Activated T-cell treated with anti-CD3 and anti-CD28 coated beads, Interleukin-2, amount 50 U/mL, for 4 hours (primary cell): ENCODE results near the gene VPS16. TPM values are rescaled to one million over a fixed set of nuclear protein-coding genes. Genes with fewer than 3 reads are reported as not detected.
A peak's percentile ranks its signal among the peaks of the same experiment; 100 is the strongest.
"Not testable (repeated sequence)": the region's sequence is repeated elsewhere in the genome, so short reads cannot be mapped to it uniquely, and the experiment has no call there.

Source experiments
- ATAC-seq, 2 donors: fragments of 200-7000 bp; cut with Tn5 transposase; one replicate each; pipeline ENCODE4 v1.10.0; 2021
- DNase-seq: peaks from one replicate; pipeline ENCODE4 v3.0.0-alpha.2; 2020
- H3K27me3 Mint-ChIP-seq: one replicate; pipeline ENCODE4 v1.8.0; 2021; ENCODE audit warnings: low read depth, mixed read lengths
- H3K36me3 Mint-ChIP-seq: one replicate; pipeline ENCODE4 v1.8.0; 2022; ENCODE audit warnings: mixed read lengths; ENCODE audit not compliant: insufficient read depth
- H3K4me1 Mint-ChIP-seq: one replicate; pipeline ENCODE4 v1.8.0; 2021; ENCODE audit warnings: low read depth, mixed read lengths
- H3K4me3 Mint-ChIP-seq: one replicate; pipeline ENCODE4 v1.8.0; 2021; ENCODE audit warnings: mild to moderate bottlenecking, moderate library complexity, mixed read lengths
- H3K9me3 Mint-ChIP-seq: one replicate; pipeline ENCODE4 v1.8.0; 2021; ENCODE audit warnings: mixed read lengths
- total RNA-seq, 3 donors: library from RNA; stranded (reverse); gene quantifications; one replicate each; pipeline ENCODE4 v1.2.1, GENCODE V29; 2021

VPS16 gene
- total RNA-seq, 3 donors from 2014 or later = 39.9 to 42.4 (median 41.6) TPM

GRCh38 chr20:2801286-2801728 is 39.2 kb upstream of the VPS16 start:
- Mint-ChIP-seq H3K9me3 (no peaks in the 10 kb centered on the region), H3K4me1 (peaks cover 22% of the 10 kb centered on the region), H3K4me3 (peak overlapping the region; percentile 69), H3K27me3 (peaks cover 72% of the 10 kb centered on the region), H3K36me3 (no peaks in the 10 kb centered on the region)
- ATAC-seq (no peak), DNase-seq (no peak)

GRCh38 chr20:2804041-2804828 is 36.3 kb upstream of the VPS16 start:
- Mint-ChIP-seq H3K27me3 (peaks cover 69% of the 10 kb centered on the region), H3K4me1 (peaks cover 18% of the 10 kb centered on the region), H3K9me3 (no peaks in the 10 kb centered on the region), H3K4me3 (no peak overlapping the region), H3K36me3 (no peaks in the 10 kb centered on the region)
- ATAC-seq (no peak), DNase-seq (no peak)

- DNase-seq = no peak
- peaks cover 10% of the 10 kb centered on the region for H3K4me1 Mint-ChIP-seq
- H3K9me3 Mint-ChIP-seq = no peaks in the 10 kb centered on the region
- no peak for ATAC-seq
- no peak overlapping the region for H3K4me3 Mint-ChIP-seq
- H3K27me3 Mint-ChIP-seq = peaks cover 62% of the 10 kb centered on the region
- H3K36me3 Mint-ChIP-seq = no peaks in the 10 kb centered on the region
These were observed 35.5 kb upstream of the VPS16 start for GRCh38 chr20:2804852-2805688.

GRCh38 chr20:2805689-2806350 is 34.7 kb upstream of the VPS16 start:
- Mint-ChIP-seq H3K27me3 (peaks cover 59% of the 10 kb centered on the region), H3K4me1 (peaks cover 6% of the 10 kb centered on the region), H3K9me3 (no peaks in the 10 kb centered on the region), H3K36me3 (no peaks in the 10 kb centered on the region), H3K4me3 (no peak overlapping the region)
- ATAC-seq = no peak
- DNase-seq = no peak

GRCh38 chr20:2806351-2806701 is 34.2 kb upstream of the VPS16 start:
- Mint-ChIP-seq H3K9me3 (no peaks in the 10 kb centered on the region), H3K4me1 (peaks cover 1% of the 10 kb centered on the region), H3K36me3 (no peaks in the 10 kb centered on the region), H3K27me3 (peaks cover 59% of the 10 kb centered on the region), H3K4me3 (no peak overlapping the region)
- DNase-seq (no peak), ATAC-seq (no peak)

- H3K9me3 Mint-ChIP-seq = peaks cover 3% of the 10 kb centered on the region
- peaks cover 61% of the 10 kb centered on the region for H3K27me3 Mint-ChIP-seq
- DNase-seq (no peak), ATAC-seq (no peak)
- no peaks in the 10 kb centered on the region for H3K36me3 Mint-ChIP-seq
- H3K4me3 Mint-ChIP-seq = no peak overlapping the region
- H3K4me1 Mint-ChIP-seq = no peaks in the 10 kb centered on the region
These were observed 33.5 kb upstream of the VPS16 start for GRCh38 chr20:2807019-2807418.

- ATAC-seq, H3K4me3 Mint-ChIP-seq, H3K9me3 Mint-ChIP-seq, H3K36me3 Mint-ChIP-seq, DNase-seq, H3K4me1 Mint-ChIP-seq: not testable (repeated sequence)
- H3K27me3 Mint-ChIP-seq = peaks cover 61% of the 10 kb centered on the region
These were observed 32.6 kb upstream of the VPS16 start for GRCh38 chr20:2807929-2808328.

- no peak for ATAC-seq
- no peaks in the 10 kb centered on the region for H3K4me1 Mint-ChIP-seq
- H3K4me3 Mint-ChIP-seq = no peak overlapping the region
- no peaks in the 10 kb centered on the region for H3K36me3 Mint-ChIP-seq
- peaks cover 57% of the 10 kb centered on the region for H3K27me3 Mint-ChIP-seq
- DNase-seq = no peak
- H3K9me3 Mint-ChIP-seq = peaks cover 13% of the 10 kb centered on the region
These were observed 30.9 kb upstream of the VPS16 start for GRCh38 chr20:2809690-2810089.

- Mint-ChIP-seq H3K36me3 (no peaks in the 10 kb centered on the region), H3K4me1 (no peaks in the 10 kb centered on the region), H3K9me3 (peaks cover 13% of the 10 kb centered on the region), H3K27me3 (peaks cover 45% of the 10 kb centered on the region), H3K4me3 (no peak overlapping the region)
- DNase-seq (no peak), ATAC-seq (no peak)
These were observed 28.4 kb upstream of the VPS16 start for GRCh38 chr20:2812189-2812588.

- no peak for ATAC-seq
- no peaks in the 10 kb centered on the region for H3K36me3 Mint-ChIP-seq
- H3K27me3 Mint-ChIP-seq = peaks cover 35% of the 10 kb centered on the region
- H3K4me3 Mint-ChIP-seq = no peak overlapping the region
- no peak for DNase-seq
- H3K9me3 Mint-ChIP-seq = peaks cover 13% of the 10 kb centered on the region
- H3K4me1 Mint-ChIP-seq = no peaks in the 10 kb centered on the region
These were observed 26.5 kb upstream of the VPS16 start for GRCh38 chr20:2814076-2814475.

- Mint-ChIP-seq H3K9me3 (peaks cover 13% of the 10 kb centered on the region), H3K36me3 (no peaks in the 10 kb centered on the region), H3K27me3 (peaks cover 33% of the 10 kb centered on the region), H3K4me3 (no peak within 1 kb of the TSS), H3K4me1 (no peaks in the 10 kb centered on the region)
- ATAC-seq (no peak), DNase-seq (no peak)
These were observed 25.9 kb upstream of the VPS16 start, which contains the start of gene C20orf141 for GRCh38 chr20:2814587-2815051. Gene C20orf141 (plus strand): TSS chr20:2814987. CDS start chr20:2815185, 198 bp downstream.

- H3K4me1 Mint-ChIP-seq = peaks cover 5% of the 10 kb centered on the region
- peaks cover 40% of the 10 kb centered on the region for H3K27me3 Mint-ChIP-seq
These were observed 25.2 kb upstream of the VPS16 start for GRCh38 chr20:2815242-2815900.

GRCh38 chr20:2816030-2816582 is 24.4 kb upstream of the VPS16 start, which contains the start of gene TMEM239:
Gene TMEM239 (plus strand): TSS chr20:2816364. CDS start chr20:2816555, 191 bp downstream.
- peaks cover 42% of the 10 kb centered on the region for H3K27me3 Mint-ChIP-seq
- no peaks in the 10 kb centered on the region for H3K36me3 Mint-ChIP-seq
- H3K4me1 Mint-ChIP-seq = peaks cover 5% of the 10 kb centered on the region
- no peak within 1 kb of the TSS for H3K4me3 Mint-ChIP-seq
- peaks cover 13% of the 10 kb centered on the region for H3K9me3 Mint-ChIP-seq
- DNase-seq (no peak), ATAC-seq (no peak)

More at GRCh38 chr20:2815242-2815900, 25.2 kb upstream of the VPS16 start:
- no peaks in the 10 kb centered on the region for H3K36me3 Mint-ChIP-seq
- no peak for DNase-seq
- peaks cover 13% of the 10 kb centered on the region for H3K9me3 Mint-ChIP-seq
- no peak for ATAC-seq
- no peak overlapping the region for H3K4me3 Mint-ChIP-seq
